RPMI7951 (cell line): ENCODE measurements around the gene GPATCH8. TPM values are rescaled to one million over a fixed set of nuclear protein-coding genes. Genes with fewer than 3 reads are reported as not detected.
"Not testable (repeated sequence)": the region's sequence is repeated elsewhere in the genome, so short reads cannot be mapped to it uniquely, and the experiment has no call there.

Experiments
- DNase-seq: peaks from one replicate; pipeline ENCODE4 v3.0.0-alpha.2; 2012; ENCODE audit warnings: low read depth
- total RNA-seq: library from RNA; depleted of rRNA; stranded (reverse); fragments of >200 nt; shearing (Covaris generic); gene quantifications from 2 replicates; pipeline ENCODE4 v1.2.3, GENCODE V29; 2014

Gene GPATCH8
- total RNA-seq, 1 experiment from 2014 or later = 11.3 TPM

GRCh38 chr17:44375196-44376017 lies 127.8 kb downstream of the GPATCH8 start:
- DNase-seq = no peak

- DNase-seq = no peak
Measured at GRCh38 chr17:44374306-44375195, 128.7 kb downstream of the GPATCH8 start.

- no peak for DNase-seq
Measured at GRCh38 chr17:44372036-44372435, 131.2 kb downstream of the GPATCH8 start.

- DNase-seq = not testable (repeated sequence)
Measured at GRCh38 chr17:44369414-44370023, 133.7 kb downstream of the GPATCH8 start.

- not testable (repeated sequence) for DNase-seq
Measured at GRCh38 chr17:44368391-44369243, 134.6 kb downstream of the GPATCH8 start.

DNA sequence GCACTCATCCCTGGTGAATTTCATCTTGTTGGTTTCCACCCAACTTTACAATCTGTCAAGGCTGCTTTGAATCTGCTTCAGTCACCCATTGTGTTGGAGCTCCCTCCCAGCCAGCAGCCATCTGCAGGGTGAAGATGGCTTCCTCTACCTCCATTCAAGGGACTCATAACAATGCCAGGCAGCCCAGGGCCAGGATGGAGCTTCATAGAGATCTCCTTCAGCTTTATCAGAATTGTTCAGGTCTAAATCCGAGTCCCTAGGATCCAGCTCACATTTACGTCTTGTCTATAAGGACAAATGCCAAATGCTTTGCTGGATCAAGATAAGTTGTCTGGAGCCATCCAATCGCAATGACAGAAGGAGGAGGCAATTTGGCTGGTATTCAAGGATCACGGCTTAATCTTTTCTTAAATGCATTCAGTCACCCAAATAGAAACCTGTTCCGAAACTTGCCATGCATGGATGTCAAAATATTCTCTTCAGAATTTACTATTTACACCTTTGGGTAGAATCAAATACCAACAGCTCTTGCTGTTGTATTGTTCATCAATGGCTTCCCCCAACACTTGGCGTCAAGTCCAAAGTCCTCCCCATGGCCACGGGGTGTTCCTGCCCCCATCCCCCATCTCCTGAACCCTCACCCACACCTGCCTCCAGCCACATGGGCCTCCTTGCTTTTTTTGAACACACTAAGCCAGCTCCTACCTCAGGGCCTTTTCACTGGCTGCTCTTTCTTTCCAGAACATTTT lies 135.8 kb downstream of the GPATCH8 start:
- no peak for DNase-seq

DNA sequence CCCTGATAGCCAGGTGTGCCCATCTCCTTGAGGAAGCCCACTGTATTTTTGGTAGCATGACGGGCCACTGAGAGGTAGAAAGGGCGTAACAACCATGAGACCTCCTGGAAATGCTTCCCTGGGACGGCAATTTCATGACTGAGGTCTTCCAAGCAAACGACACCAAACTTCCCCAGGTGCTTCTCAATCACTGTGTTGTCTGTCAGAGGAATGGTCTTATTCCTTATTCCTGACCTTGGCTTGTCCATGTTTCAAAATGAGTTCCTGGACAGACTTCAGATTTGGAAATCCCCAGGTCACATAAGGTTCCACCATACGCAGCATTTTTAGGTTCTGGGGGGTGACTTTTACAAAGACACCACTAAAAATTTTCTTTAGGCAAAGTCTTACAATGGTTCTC lies 138.2 kb downstream of the GPATCH8 start:
- DNase-seq = not testable (repeated sequence)

DNA sequence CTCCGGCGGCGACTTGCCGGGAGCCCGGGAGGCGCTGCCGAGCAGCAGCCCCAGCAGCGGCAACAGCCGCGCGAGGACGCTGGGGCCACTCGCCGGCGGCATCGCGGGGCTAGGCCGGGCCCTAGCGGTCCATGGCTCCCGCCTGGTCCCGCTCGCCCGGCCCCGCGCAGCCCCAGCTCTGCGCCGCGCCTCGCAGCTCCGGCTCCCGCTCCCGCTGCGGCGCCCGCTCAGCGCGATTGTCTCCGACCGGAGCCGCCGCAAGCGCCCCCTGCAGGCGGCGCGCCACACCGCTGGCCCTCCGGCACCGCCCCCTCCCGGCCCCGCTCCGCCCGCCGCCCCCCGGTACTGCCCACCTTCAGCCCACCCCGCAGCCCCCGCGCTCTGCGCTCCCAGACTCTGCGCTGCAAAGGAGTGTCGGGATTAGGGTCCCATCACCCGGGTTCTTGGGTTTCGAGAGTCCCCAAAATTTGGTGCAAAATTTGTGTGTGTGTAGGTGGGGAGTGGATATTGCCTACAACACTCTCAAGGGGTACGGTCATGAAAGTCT lies 139.5 kb downstream of the GPATCH8 start, which contains the start of gene FAM171A2:
FAM171A2 (minus strand) TSS at position 241 of the 547 bp plus-strand sequence; CDS start at position 102, 139 bp downstream.
- DNase-seq = peak; percentile 44

DNA sequence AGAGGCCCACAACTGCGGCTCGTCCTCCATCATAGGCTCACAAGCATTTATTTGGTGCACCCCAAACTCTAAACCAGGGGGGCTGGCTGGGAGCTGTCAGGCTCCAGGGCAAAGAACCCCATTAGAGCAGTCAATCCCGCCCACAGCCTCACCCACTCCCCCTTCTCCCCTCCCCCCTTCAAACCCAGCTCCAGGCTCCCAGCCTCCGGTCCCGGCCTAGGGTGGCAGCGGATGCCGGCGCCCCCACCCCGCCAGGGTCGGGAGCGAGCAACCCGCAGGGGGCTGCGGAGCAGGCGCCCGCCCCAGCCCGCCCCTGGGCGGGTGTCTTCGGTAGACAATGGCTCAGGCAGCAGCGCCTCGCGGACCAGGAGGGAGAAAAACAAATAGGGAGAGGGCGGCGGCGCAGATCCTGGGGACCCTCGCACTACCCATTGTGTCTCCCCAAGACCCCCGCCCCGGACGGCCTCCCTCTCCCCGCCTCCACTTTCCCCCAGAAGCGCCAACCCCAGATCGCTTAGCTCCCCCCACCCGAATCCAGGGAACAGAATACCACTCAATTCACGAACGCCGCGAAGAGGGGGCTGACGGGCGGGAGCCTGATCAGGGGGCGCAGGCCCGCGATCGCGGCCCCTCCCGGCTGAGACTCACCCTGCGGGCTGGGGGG lies 140.1 kb downstream of the GPATCH8 start:
- DNase-seq = no peak

DNA sequence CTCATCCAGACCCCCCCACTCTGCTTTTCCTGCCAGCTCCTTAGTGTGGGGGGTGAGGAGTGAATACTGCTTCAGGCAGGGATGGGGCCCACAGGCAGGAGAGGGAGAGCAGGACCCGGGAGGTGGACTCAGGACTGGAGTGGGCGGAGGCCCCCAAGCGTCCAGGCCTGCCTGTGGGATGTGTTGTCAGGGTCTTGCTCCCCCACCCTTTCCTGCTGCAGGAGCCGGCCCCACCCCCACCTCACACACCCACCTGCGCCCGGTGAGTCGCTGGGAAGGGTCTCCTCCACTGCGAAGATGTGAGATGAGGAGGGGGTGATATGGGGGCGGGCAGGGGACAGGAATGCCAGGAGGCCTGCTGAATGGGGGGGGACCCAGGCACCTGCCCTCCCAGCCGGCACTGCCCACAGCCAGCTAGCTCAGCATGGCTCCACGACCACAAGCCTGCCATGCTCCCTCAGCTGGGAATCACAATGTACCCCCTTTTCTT lies 140.7 kb downstream of the GPATCH8 start:
- DNase-seq = no peak

DNA sequence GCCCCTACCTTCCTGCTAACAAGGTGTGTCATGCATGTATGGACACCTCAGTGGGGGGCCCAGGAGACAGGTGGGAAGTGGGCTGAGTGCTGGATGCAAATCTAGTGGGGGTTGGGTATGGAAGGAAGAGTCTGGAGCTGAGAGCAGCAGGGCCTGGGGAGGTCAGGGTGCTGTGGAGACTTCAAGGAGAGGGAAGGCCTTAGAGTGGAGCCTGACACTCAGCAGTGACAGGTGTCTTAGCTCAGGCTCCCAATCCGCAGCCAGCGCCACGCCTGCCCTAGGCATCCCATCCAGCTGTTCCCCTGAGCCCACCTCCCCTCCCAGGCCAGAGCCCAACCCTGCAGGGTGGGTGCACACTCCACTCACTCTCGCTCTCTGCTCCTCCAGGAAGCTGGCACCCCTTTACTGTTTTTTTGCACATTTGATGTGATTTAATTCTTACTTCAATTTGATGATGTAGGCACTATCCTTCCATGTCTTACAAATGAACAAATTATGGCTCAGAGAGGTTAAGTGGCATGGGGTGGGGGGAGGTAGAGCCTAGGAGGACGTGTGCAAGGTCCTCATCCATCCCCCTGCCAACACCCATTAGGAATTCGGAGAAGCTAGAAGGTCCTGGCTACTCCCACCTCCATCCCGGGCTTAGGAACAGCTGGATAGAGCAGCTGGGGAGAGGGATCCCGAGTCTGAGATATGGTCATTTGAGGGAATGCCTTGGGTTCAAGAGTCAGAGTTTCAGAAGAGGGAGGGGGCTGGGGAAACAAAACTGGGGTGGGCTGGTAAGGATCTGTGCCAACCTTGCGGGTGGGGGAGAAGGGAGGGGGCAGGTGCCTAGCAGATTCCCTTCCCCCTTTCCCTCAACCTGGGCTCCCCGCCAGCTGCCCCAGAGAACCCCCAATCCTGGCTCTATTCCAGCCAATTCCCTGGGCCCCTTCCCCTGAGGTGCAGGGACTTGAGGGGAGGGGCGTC lies 141.6 kb downstream of the GPATCH8 start:
- DNase-seq = no peak

DNA sequence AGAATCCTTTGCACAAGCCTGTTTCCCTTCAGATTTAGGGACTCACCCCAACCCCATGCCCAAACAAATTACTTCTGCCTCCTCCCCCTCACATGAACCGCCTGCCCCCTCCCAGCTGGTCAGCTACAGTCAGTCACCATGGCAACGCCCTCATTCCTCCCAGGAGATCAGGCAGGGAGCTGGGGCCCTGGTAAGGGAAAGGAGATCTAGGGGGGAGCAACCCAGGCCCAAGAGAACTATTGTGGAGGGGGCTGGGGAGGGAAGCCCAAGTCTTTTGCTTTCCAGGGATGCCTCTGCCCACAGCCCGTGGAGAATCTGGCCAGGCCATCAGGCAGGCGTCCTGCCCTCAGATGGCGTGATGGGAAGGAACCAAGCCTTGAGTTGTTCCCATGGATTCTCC lies 142.4 kb downstream of the GPATCH8 start:
- peak; percentile 39 for DNase-seq

GRCh38 chr17:44360144-44360533 lies 143.1 kb downstream of the GPATCH8 start:
- DNase-seq = no peak

DNA sequence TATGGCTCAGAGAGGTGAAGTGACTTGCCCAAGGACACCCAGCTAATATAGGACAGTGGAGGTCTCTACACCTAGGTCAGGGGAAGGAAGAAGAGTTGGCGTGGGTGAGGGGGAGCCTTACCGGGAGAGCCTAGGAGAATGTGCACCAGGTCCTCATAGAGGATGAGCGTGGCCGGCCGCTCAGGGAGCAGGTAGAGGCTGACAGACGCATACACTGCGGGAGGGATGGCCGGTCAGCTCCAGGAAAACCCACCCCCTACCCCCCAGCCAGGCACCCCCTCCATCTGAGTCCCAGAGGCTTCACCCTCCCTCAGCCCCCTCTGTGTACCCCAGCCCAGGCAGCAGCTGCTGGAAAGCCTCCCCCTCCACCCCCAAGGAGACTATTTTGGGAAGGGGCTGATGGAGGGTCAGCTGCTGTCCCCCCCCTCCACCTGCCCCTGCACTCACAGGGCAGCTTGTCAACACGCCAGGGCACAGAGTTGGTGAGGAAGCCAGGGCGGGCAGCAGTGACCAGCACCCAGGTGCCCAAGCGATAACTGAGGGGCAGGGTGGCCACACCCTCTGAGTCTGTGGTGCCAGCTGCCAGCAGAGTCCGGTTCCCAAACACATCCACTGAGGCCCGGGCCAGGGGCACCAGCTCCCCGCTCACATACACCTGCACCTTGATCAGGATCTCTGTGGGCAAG lies 143.6 kb downstream of the GPATCH8 start:
- DNase-seq = no peak

- no peak for DNase-seq
Measured at GRCh38 chr17:44359006-44359405, 144.2 kb downstream of the GPATCH8 start.

- no peak for DNase-seq
Measured at GRCh38 chr17:44358066-44358465, 145.1 kb downstream of the GPATCH8 start.

- no peak for DNase-seq
Measured at GRCh38 chr17:44356241-44356640, 147.0 kb downstream of the GPATCH8 start.
